Endothelial cell of umbilical vein (primary cell): ENCODE data around the gene RAC3.

Source experiments
- CTCF ChIP-seq, 2 donors: IDR thresholded peaks; 1 replicate in 1 of 2; 2 replicates in 1 of 2; pipeline ENCODE4 v1.5.1; 2011; ENCODE audit warnings: low read length in 2 of 2, mild to moderate bottlenecking in 2 of 2, moderate library complexity in 2 of 2, control low read depth in 1 of 2, inconsistent platforms in 1 of 2, low read depth in 1 of 2; ENCODE audit not compliant: insufficient read depth in 1 of 2; ENCODE audit errors: extremely low read depth in 1 of 2
- EZH2 ChIP-seq: IDR thresholded peaks from 2 replicates; pipeline ENCODE4 v1.6.1; 2012; ENCODE audit warnings: borderline replicate concordance, low read depth, mild to moderate bottlenecking, moderate library complexity, low read length, inconsistent platforms; ENCODE audit not compliant: severe bottlenecking
- JUN ChIP-seq: IDR thresholded peaks from 2 replicates; pipeline ENCODE4 v1.6.1; 2011; ENCODE audit warnings: borderline replicate concordance, low read depth; ENCODE audit not compliant: insufficient read length, insufficient read depth
- MYC ChIP-seq: IDR thresholded peaks from one replicate; pipeline ENCODE4 v1.6.1; 2011; ENCODE audit warnings: mild to moderate bottlenecking, low read depth, low read length
- POLR2A ChIP-seq: IDR thresholded peaks from 2 replicates; pipeline ENCODE4 v1.6.1; 2012; ENCODE audit warnings: low read depth, mild to moderate bottlenecking, control low read depth, low read length
- POLR2AphosphoS5 ChIP-seq: IDR thresholded peaks from 2 replicates; pipeline ENCODE4 v1.6.1; 2012; ENCODE audit warnings: low read depth, mild to moderate bottlenecking, control low read depth, low read length, moderate library complexity; ENCODE audit not compliant: insufficient read depth

GRCh38 chr17:81986606-81987005 is 44.9 kb upstream of the RAC3 start:
- no peak for TF ChIP-seq CTCF (IDR thresholded peaks at IDR 0.05; ENCODE audit: extremely low read depth in 1 of 2, insufficient read depth in 1 of 2, low read depth in 1 of 2, low read length in 2 of 2)
- no peak for TF ChIP-seq EZH2
- TF ChIP-seq POLR2A: no peak
- no peak for TF ChIP-seq POLR2AphosphoS5
- no peak for TF ChIP-seq JUN
- no peak for TF ChIP-seq MYC
